HepG2 (cell line): ENCODE data around the gene BMERB1. TPM values are rescaled to one million over a fixed set of nuclear protein-coding genes. Genes with fewer than 3 reads are reported as not detected.

ENCODE experiments used
- BCLAF1 ChIP-seq: fragments of 450-650 bp; IDR thresholded peaks from 2 replicates; pipeline ENCODE4 v1.6.1; 2017; ENCODE audit warnings: mild to moderate bottlenecking
- HMGXB4 ChIP-seq, 2 experiments: sonication (generic) in 1 of 2; formaldehyde crosslinking in 1 of 2; IDR thresholded peaks; 2 replicates each; pipeline versions ENCODE4 v1.4.0 to v1.6.1; 2018 to 2020; ENCODE audit warnings: missing genetic modification reagents in 2 of 2, borderline replicate concordance in 1 of 2, low read depth in 1 of 2, mild to moderate bottlenecking in 1 of 2, missing biosample characterization in 1 of 2
- KDM5B ChIP-seq: sonication (generic); formaldehyde crosslinking; IDR thresholded peaks from 2 replicates; pipeline ENCODE4 v1.4.0; 2020; ENCODE audit warnings: missing genetic modification reagents, mild to moderate bottlenecking, borderline replicate concordance
- KLF9 ChIP-seq: IDR thresholded peaks from 2 replicates; pipeline ENCODE4 v1.6.1; 2016; ENCODE audit warnings: low read depth
- LBX2 ChIP-seq: sonication (generic); formaldehyde crosslinking; IDR thresholded peaks from 2 replicates; pipeline ENCODE4 v1.5.0; 2020; ENCODE audit warnings: missing genetic modification reagents, mild to moderate bottlenecking, borderline replicate concordance
- MEIS1 ChIP-seq: sonication (generic); formaldehyde crosslinking; IDR thresholded peaks from 2 replicates; pipeline ENCODE4 v1.9.0; 2021; ENCODE audit warnings: mild to moderate bottlenecking, missing genetic modification reagents, moderate library complexity, borderline replicate concordance
- MYNN ChIP-seq: sonication (generic); formaldehyde crosslinking; IDR thresholded peaks from 2 replicates; pipeline ENCODE4 v1.4.0; 2020; ENCODE audit warnings: mild to moderate bottlenecking, low read depth, missing genetic modification reagents
- PHB2 ChIP-seq: fragments of 450-650 bp; IDR thresholded peaks from 2 replicates; pipeline ENCODE4 v1.6.1; 2018; ENCODE audit not compliant: partially characterized antibody
- POLR2G ChIP-seq: fragments of 200-400 bp; formaldehyde crosslinking; IDR thresholded peaks from 2 replicates; pipeline ENCODE4 v1.6.1; 2018; ENCODE audit warnings: mild to moderate bottlenecking, low read depth, low read length, moderate library complexity
- PRPF4 ChIP-seq: fragments of 200-400 bp; formaldehyde crosslinking; IDR thresholded peaks from 2 replicates; pipeline ENCODE4 v1.6.1; 2016; ENCODE audit warnings: low read length, low read depth; ENCODE audit not compliant: poor library complexity, severe bottlenecking
- RCOR2 ChIP-seq: IDR thresholded peaks from 2 replicates; pipeline ENCODE4 v1.6.1; 2016; ENCODE audit warnings: missing biosample characterization, missing genetic modification reagents
- SP2 ChIP-seq: sonication (generic); formaldehyde crosslinking; IDR thresholded peaks from 2 replicates; pipeline ENCODE4 v1.5.1; 2020; ENCODE audit warnings: mild to moderate bottlenecking, missing genetic modification reagents
- ZFP37 ChIP-seq: sonication (generic); formaldehyde crosslinking; IDR thresholded peaks from 2 replicates; pipeline ENCODE4 v1.4.0; 2020; ENCODE audit warnings: missing genetic modification reagents, borderline replicate concordance
- ZHX1 ChIP-seq: sonication (generic); formaldehyde crosslinking; IDR thresholded peaks from 2 replicates; pipeline ENCODE4 v1.8.1; 2022; ENCODE audit warnings: low read depth, mild to moderate bottlenecking, missing genetic modification reagents
- ZMYM2 ChIP-seq: sonication (generic); formaldehyde crosslinking; IDR thresholded peaks from 2 replicates; pipeline ENCODE4 v1.8.0; 2022; ENCODE audit warnings: mild to moderate bottlenecking, missing genetic modification reagents
- ZNF282 ChIP-seq: fragments of 450-650 bp; IDR thresholded peaks from 2 replicates; pipeline ENCODE4 v1.6.1; 2018; ENCODE audit not compliant: partially characterized antibody
- ZNF550 ChIP-seq: sonication (generic); formaldehyde crosslinking; IDR thresholded peaks from 2 replicates; pipeline ENCODE4 v1.4.0; 2020; ENCODE audit warnings: mild to moderate bottlenecking, missing genetic modification reagents, borderline replicate concordance
- ZNF552 ChIP-seq: sonication (generic); formaldehyde crosslinking; IDR thresholded peaks from 2 replicates; pipeline ENCODE4 v1.9.0; 2022; ENCODE audit warnings: missing genetic modification reagents, mild to moderate bottlenecking, borderline replicate concordance
- ZNF7 ChIP-seq: IDR thresholded peaks from 2 replicates; pipeline ENCODE4 v1.6.1; 2016; ENCODE audit warnings: missing biosample characterization, missing genetic modification reagents
- polyA plus RNA-seq, 8 experiments: library from polyadenylated mRNA; depleted of rRNA in 3 of 8; stranded (reverse) in 7 of 8; unstranded in 1 of 8; fragments of >200 nt; fragmentation: Illumina TruSeq in 4 of 8; extraction: Trizol in 4 of 8; gene quantifications; 2 replicates each; pipeline versions ENCODE4 v1.2.1 to v1.2.3, GENCODE V29; 2011 to 2016; ENCODE audit warnings: low read depth in 4 of 8, missing spikeins in 1 of 8, mixed read lengths in 1 of 8; ENCODE audit not compliant: insufficient read depth in 1 of 8
- total RNA-seq, 5 experiments: library from RNA; depleted of rRNA; stranded (reverse); fragments of >200 nt; fragmentation: Illumina TruSeq; extraction: Trizol; gene quantifications; 2 replicates each; pipeline ENCODE4 v1.2.3, GENCODE V29; 2016; ENCODE audit warnings: low read depth in 1 of 5
- TF ChIP-seq, protein P1 (sequence below): sonication (generic); formaldehyde crosslinking; IDR thresholded peaks from 2 replicates; pipeline ENCODE4 v1.8.0; 2022; ENCODE audit warnings: mild to moderate bottlenecking, missing genetic modification reagents, borderline replicate concordance

The BMERB1 gene
- total and polyA plus RNA-seq, 2 of the 13 experiments (the other 11 are each of a cell fraction or from before 2014, with no cell fraction given) = 1.4 TPM

DNA sequence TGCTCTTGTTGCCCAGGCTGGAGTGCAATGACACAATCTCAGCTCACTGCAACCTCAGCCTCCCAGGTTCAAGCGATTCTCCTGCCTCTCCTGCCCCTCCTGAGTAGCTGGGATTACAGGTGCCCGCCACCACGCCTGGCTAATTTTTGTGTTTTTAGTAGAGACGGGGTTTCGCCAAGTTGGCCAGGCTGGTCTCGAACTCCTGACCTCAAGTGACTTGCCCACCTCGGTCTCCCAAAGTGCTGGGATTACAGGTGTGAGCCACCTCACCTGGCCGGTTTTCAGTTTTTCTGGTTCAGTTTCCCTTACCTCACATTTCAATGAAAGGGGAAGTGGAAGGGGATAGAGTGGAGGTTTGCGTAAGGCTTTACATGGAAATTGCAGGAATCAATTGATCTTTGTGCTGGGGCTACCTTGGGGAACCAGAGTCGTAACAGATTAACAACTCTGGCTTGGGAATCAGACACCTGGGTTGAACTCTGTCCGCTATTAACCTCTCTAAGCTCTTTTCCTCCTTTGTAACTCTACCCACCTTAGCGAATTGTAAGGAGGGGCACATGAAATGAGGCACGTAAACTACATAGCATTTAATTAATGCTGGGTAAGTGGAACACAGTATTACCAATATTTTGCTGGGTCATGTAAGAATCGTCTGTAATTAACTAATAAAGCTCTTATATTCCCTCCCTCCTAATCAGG is 35.6 kb upstream of the BMERB1 start (continued):
- TF ChIP-seq, protein P1, sequence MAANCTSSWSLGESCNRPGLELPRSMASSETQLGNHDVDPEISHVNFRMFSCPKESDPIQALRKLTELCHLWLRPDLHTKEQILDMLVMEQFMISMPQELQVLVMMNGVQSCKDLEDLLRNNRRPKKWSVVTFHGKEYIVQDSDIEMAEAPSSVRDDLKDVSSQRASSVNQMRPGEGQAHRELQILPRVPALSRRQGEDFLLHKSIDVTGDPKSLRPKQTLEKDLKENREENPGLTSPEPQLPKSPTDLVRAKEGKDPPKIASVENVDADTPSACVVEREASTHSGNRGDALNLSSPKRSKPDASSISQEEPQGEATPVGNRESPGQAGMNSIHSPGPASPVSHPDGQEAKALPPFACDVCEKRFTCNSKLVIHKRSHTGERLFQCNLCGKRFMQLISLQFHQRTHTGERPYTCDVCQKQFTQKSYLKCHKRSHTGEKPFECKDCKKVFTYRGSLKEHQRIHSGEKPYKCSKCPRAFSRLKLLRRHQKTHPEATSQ (CRISPR knock-in tag) = peak; percentile 89
- no peak for TF ChIP-seq ZFP37 (CRISPR knock-in tag)
- peak in 1 of 2 experiments; percentile 21; a peak in 2 of 4 replicates for TF ChIP-seq HMGXB4 (CRISPR knock-in tag; IDR thresholded peaks at IDR 0.05; ENCODE audit: borderline replicate concordance in 1 of 2, low read depth in 1 of 2)
- TF ChIP-seq ZMYM2 (CRISPR knock-in tag) = peak; percentile 87
- TF ChIP-seq ZNF552 (CRISPR knock-in tag) = no peak
- TF ChIP-seq MYNN = no peak
- TF ChIP-seq ZNF550 (CRISPR knock-in tag) = no peak
- TF ChIP-seq SP2 (CRISPR knock-in tag) = 0 out of 2 replicates have a peak, but pooled peaks have one; percentile 43
- TF ChIP-seq BCLAF1 = no peak
- peak; percentile 88 for TF ChIP-seq RCOR2 (CRISPR knock-in tag)
- TF ChIP-seq LBX2 (CRISPR knock-in tag) = no peak
- no peak for TF ChIP-seq ZNF7 (CRISPR knock-in tag)
- TF ChIP-seq ZNF282 = no peak
- TF ChIP-seq POLR2G = no peak
- TF ChIP-seq PHB2 = no peak
- TF ChIP-seq PRPF4 = peak; percentile 54
- peak; percentile 17; the same call in 1 of the 2 replicates for TF ChIP-seq KDM5B (CRISPR knock-in tag)
- no peak for TF ChIP-seq MEIS1 (CRISPR knock-in tag)
- TF ChIP-seq KLF9 (CRISPR knock-in tag) = no peak
- TF ChIP-seq ZHX1 (CRISPR knock-in tag) = 0 out of 2 replicates have a peak, but pooled peaks have one; percentile 43
